ENCODE data around the gene KLHDC7B. TPM values are rescaled to one million over a fixed set of nuclear protein-coding genes. Genes with fewer than 3 reads are reported as not detected.

The KLHDC7B gene
- total RNA-seq, 1 donor from 2014 or later, result 0.20 TPM

DNA sequence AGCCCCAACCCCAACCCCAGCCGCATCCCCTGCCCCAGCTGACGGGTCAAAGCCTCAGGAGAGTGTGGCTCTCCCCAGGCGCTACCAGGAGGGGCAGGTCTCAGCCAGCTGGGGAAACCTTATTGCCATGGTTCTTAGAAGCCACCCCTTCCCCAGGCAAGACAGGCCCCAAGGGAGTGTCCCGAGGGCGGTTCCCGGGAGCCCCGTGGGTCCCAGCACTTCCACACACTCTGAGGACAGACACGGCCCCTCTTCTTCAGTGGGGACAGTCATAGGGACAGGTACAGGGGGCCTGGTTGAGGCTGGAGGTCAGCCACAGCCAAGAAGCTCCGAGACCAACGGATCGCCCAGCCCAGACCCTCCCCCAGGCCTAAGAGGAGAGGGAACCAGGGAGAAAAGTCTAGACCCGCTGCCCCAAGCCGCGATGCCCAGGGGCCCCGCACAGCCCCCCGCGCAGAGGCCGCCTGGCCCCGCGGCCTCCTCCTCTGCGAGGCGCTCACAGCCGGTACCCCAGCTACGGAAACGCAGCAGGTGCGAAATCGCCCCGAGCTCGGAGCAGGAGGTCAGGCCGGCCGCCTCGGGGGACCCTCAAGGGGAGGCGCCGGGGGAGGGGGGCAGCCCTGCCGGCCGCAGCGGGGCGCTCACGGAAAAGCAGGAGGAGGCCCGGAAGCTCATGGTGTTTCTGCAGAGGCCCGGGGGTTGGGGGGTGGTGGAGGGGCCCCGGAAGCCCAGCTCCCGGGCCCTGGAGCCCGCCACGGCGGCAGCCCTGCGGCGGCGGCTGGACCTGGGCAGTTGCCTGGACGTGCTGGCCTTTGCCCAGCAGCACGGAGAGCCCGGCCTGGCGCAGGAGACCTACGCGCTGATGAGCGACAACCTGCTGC is 2.6 kb downstream of the KLHDC7B start:
- ATAC-seq, result no peak

DNA sequence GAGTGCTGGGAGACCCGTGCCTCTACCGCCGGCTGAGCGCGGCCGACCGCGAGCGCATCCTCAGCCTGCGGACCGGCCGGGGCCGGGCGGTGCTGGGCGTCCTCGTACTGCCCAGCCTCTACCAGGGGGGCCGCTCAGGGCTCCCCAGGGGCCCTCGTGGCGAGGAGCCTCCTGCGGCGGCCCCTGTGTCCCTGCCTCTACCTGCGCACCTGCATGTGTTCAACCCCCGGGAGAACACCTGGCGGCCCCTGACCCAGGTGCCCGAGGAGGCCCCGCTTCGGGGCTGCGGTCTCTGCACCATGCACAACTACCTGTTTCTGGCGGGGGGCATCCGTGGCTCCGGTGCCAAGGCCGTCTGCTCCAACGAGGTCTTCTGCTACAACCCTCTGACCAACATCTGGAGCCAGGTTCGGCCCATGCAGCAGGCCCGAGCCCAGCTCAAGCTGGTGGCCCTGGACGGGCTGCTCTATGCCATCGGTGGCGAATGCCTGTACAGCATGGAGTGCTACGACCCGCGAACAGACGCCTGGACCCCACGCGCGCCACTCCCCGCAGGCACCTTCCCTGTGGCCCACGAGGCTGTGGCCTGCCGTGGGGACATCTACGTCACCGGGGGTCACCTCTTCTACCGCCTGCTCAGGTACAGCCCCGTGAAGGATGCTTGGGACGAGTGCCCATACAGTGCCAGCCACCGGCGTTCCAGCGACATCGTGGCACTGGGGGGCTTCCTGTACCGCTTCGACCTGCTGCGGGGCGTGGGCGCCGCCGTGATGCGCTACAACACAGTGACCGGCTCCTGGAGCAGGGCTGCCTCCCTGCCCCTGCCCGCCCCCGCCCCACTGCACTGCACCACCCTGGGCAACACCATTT is 3.5 kb downstream of the KLHDC7B start:
- no peak for ATAC-seq

DNA sequence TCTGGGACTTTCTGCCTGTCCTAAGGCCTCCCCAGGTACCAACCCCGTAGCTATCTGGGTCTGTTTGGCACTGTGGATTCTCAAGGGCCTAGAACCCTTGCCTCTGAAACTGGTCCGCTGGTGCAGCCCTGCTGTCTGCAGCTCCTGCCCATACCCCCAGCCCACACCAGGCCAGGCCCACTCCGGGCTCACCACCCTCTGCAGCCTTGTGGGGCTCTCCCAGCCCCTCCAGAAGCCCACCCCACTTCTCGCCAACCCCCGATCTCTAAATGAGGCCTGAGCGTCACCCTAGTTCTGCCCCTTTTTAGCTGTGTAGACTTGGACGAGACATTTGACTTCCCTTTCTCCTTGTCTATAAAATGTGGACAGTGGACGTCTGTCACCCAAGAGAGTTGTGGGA is 4.7 kb downstream of the KLHDC7B start:
- no peak for ATAC-seq

DNA sequence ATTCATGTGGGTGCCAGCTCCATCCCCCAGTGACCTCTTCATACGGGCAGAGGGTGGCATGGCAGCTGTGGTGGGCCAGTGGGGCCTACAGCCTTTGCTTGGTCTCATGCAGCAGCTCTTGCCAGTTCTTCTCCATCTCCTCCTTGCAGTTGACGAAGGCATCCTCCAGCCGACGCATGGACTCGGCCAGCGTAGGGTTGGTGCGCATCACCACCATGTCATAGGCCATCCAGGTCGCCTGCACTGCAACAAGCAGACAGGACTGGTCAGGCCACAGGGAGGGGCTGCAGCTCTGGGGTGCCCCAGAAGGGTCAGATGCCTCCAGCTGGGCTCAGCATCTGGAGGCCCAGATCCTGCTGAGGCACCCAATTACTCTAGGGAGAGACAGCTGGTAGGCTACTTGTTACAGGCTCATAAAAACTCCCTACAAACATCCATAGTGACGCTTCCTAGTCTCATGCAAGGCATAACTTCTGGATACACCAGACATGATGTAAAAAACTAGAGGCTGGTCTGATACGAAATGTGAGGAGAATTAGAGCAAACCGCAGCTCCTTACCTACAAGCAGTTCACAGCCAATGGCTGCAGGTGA is 5.6 kb downstream of the KLHDC7B start:
- ATAC-seq, result no peak

DNA sequence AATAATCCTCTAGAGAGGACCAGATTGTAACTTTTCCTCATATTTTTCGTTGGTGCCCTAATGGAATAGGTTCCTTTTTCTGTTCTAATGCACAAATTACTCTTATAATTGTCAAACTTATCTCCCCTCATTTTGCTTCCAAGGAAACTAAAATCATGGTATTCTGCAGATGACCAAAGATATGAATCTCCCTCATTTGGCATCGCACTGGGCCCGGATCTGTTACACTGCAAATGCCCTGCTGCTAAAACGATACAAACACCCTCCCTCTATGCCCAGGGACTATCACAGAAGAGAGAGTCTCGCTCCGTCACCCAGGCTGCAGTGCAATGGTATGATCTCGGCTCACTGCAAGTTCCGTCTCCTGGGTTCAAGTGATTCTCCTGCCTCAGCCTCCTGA is 7.6 kb downstream of the KLHDC7B start:
- ATAC-seq, result no peak

DNA sequence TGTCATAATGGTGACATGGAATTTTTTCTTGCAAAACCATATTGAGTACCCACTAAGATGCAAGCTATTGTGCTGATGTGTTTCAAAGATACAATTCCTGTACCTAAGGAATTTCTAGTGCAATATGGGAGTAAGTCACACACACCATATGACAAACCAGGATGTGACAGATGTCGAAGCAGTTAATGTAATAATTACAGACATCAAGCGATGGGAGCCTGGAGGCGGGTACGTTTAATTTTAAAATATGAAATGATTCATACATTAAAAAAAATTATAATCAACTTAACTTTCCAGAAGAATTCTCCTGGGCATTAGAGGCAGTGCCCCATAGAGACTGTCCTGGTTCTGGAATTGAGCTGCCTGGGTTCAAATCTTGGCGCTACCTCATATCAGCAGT is 11.0 kb downstream of the KLHDC7B start:
- no peak for ATAC-seq

DNA sequence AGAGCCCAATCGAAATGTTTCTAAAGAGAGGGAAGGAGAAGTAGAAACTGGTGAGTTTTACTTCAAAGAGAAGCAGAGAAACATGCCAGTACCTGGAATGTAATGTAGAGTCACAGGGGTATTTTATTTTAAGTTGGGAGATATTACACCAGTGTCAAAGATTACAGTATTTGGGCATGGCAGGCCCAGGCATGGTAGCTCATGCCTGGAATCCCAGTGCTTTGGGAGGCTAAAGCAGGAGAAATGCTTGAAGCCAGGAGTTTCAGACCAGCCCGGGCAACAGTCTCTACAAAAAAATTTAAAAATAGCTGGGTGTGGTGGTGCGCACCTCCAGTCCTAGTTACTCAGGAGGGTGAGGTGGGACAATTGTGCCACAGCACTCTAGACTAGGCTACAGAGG is 14.3 kb downstream of the KLHDC7B start:
- no peak for ATAC-seq

DNA sequence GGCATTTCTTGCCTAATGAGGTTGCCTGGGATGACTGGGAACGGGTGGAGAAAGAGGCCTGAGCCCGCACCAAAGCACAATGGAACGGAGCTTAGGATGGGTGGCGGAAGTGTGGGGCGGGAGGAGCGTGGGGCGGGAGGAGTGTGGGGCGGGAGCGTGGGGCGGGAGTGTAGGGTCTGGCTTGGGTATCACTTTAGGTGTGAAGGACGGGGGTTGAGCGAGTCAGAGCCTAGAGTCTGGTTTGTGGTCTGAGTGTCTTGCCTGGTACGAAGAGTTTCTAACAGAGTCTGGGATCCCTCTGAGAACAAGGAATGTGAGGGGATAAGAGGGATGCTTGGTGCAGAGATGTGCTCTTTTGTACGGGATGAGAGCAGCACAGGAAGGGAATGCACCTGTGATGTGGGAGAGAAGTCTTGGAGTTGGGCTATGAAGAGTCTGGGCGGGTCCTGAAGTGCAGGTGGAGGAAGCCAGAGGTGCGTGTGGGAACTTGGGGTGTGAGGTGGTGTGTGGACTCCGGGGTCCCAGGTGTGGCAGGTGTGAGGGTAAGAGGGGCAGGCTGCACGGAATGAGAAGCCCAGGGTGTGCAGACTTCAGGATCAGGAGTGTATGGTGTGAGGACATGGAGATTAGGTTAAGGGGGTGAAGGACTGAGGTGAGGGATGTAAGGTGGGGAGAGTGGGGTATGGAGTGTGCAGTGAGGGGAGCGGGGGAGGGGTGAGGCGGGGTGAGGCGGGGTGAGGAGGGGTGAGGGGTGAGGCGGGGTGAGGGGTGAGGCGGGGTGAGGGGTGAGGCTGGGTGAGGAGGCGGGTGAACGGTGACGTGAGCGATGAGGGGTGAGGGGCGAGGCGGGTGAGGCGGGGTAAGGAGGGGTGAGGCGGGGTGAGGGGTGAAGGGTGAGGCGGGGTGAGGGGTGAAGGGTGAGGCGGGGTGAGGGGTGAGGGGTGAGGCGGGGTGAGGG is 16.0 kb downstream of the KLHDC7B start:
- ATAC-seq, result no peak

DNA sequence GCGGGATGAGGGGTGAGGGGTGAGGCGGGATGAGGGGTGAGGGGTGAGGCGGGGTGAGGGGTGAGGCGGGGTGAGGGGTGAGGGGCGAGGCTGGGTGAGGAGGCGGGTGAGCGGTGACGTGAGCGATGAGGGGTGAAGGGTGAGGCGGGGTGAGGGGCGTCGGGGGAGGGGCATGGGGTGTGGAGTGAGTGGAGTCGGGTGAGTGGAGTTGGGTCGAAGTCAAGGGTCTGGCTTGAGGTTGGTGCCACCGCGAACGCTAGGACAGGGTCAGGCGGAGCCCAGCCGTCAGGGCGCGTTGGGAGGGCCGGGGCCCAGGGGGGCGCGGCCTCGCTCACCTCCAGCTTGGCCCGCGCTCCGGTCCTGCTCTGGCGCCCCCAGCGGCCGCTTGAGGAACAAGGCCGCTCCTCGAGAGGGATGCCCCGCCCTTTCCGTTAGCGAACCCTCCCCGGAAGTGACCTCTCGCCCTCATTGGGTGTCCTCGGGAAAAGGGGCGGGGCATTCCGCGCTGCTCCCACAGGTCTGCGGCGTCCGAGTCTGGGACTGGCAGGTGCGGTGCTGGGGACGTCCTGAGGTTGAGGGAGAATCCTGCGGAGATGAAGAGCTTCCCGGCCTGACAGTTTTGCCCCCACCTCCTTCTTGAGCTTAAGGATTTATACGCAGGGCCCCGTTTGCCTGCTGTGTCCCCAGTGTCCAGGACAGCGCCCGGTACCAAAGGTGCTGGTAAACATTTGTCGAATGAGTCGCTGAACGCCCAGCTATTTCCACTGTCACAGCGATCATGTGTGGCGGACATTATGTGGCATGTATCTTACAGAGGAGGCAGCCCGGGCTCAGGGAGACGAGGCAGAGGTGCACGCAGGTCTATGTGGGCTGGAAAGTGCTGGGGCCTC is 17.1 kb downstream of the KLHDC7B start, which contains the start of gene SYCE3:
TSS of gene SYCE3 (minus strand) at position 397 of the 890 bp plus-strand sequence. CDS start 6,514 bp downstream, outside the sequence.
- peak; percentile 95 for ATAC-seq

DNA sequence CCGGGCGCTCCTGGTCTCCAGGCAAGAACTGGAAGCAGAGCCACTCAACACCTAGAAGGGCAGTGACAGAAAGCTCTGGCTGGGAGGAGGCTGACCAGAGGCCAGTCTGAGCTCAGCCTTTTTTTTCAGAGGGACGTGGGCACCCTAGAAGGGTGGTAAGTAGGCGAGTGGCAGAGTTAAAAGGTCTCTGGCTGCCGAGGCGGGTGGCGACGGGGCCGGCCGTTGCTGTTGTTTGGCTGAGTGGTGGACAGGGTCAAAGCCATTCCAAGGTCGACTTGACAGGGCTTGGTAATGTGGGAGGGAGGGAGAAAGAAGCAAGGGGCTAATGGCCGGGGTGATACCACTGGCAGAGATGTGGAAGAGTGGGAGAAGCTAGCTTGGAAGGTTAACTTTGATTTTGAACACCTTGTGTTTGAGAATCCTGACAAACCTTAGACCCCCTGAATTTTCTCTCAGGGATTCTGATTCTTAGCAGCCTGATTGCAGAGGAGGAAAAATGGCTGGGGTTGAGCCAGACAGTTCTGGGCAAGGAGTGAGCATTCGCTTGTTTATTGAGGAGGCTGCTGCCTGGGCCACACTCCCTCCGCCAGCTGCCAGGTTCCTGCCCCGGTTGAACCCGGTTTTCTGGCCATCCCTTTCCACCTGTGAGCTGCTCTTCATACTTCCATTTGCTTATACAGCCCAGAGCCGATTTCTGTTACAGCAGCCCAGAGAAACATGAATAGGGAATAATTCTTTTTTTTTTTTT is 17.9 kb downstream of the KLHDC7B start:
- ATAC-seq, result no peak

DNA sequence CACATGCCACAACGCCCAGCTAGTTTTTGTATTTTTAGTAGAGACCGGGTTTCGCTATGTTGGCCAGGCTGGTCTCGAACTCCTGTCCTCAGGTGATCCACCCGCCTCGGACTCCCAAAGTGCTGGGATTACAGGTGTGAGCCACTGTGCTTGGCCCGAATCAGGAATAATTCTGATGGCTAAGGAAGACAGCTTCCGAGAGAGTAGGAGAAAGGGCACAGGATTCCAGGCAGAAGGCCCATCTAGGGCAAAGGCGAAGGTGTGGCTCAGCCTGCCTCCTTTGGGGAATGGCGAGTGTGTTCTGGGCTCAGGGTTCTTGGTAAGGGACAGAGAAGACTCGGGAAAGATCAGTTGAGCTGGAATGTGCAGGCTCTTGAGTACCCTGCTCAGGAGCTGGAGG is 18.6 kb downstream of the KLHDC7B start:
- no peak for ATAC-seq

DNA sequence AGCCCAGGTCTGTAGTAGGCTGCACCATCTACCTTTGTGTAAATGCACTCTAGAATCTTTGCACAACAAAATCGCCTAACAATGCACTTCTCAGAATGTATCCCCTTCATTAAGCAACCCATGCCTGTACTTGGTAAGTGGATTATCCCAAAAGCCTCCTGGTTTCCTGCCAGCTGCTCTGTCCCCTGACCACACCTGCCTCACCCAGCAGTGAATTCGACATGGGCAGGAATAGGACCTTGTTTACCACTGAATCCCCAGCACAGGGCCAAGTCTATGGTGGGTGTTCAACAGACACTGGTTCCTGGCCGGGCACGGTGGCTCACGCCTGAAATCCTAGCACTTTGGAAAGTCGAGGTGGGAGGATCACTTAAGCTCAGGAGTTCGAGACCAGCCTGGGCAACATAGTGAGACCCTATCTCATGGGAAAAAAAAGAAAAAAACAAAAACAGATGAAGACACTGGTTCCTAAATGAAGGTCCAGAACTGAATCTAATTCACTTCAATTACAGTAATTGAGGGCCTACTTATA is 22.1 kb downstream of the KLHDC7B start:
- no peak for ATAC-seq

DNA sequence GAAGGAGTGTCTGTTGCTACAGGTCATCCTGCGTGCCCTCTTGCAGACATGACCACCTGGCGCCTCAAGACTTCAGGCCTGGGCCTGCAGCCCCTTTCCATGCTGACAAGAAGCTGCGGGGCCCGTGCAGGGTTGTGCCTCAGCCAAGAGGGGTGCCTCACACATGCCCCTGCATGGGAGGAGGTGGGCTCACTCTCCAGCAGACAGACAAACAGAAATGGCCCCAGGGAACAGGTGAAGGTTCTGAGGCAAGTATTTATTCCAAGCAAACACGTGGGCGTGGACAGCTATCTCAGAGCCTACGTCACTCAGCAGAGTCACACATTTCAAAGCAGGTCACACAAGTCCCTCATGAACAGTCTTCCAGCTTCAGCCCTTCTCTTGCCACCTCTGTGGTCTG is 22.9 kb downstream of the KLHDC7B start:
- peak; percentile 40 for ATAC-seq

DNA sequence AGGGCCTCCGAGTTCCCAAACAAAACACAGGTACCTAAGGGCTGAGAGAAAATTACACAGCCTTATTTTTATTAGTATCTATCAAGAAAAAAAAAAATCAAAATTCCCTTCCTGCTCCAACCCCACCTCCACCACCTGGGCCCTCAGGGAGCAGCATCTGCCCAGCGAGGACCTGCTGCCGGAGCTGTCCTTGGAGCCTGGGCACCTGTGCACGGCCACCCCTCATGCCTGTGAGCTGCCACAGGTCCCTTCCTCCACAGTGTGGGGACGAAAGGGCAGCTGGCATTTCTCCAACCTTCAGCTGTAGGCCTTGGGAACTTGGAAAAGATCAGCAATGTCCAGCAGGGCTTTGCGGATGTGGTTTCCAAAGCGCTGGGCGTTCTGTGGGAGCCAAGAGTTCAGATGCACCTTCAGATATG is 23.4 kb downstream of the KLHDC7B start:
- no peak for ATAC-seq

DNA sequence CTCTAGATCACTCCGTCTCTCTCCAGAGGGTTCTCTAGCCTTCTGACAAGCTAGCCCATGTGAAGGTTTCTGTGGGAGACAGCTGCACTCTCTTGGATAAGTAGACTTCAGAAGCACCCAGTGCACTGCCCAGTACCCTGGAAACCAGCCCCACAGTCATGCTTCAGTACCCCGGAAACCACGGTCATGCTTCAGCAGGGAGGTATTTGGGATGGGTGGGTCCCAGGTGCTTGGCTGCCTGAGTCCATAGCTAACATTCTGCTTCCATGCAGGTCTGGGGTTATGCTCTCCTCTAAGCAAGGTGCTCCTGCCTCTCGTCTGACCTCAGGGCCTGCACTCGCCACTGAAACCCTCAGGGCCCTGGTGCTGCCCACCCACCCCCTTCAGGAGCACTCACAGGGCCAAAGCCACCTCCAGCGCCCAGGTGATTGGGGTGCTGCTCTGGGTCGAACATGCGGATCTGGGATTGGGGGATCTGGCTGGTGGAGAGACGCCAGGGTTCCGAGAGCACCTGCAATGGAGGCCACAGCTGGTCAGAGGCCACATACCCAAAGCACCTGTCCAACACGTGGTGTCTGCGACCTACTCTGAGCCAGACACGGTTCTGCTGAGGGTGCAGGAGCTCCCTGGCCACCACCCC is 24.3 kb downstream of the KLHDC7B start:
- no peak for ATAC-seq

DNA sequence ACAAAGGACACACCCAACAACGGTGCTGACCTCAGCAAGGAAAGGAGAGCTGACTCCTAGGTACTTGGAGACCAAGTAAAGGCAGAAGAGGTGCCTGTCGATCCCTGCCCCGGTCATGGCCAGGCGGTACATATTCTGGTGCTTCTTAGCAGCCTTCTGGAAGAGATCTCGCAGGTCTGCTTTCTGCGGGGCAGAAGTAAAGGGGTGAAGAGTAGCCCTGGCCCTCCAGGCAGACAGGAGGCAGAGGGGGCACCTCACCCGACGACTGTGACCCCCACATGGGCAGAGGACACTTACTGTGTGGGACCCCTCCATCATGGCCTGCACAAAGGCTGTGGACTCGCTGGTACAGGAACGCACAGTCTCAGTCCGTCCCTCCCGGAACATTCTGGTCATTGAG is 25.2 kb downstream of the KLHDC7B start:
- ATAC-seq, result no peak

DNA sequence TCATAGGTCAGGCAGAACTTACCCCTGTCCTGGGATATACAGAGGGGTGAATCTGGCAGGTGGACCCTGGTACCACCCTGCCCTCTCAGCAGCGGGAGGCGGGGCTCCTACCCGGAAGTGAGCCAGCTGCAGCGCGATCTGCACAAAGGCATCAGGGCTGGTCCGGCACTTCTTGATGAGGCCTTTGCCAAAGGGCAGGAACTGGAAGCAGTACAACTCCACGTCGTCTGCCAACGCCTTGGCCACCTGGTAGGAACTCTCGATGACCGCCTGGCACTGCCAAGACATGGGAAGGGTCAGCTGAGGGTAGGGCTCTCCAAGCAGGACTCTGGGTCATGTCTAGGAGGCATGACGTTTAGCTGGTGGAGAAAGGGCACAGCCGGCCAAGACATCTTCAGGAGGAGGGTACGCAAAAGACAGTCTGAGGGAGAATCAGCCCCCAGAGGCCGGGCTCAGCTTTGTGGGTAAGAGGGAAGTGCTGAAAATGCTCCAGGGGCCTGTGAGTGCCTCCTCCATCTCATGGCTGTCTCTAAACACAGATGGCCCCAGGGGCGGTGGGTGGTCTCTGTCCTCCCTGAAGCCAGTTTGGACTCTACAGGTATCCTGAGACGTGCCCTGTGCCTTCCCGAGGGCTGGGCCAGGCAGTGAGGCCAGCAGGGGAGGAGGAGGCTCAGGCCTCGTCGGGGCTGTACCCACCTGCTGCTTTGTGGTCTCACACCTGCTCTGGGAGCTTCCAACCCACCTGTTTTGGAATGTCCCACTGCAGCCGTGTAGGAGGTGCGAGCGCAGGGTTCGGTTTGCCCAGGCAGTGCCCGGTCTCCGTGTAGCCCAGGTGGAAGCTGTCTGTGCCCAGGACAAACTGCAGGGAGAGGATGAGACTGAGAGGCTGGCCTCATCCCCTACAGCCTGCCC is 25.8 kb downstream of the KLHDC7B start:
- ATAC-seq, result no peak

DNA sequence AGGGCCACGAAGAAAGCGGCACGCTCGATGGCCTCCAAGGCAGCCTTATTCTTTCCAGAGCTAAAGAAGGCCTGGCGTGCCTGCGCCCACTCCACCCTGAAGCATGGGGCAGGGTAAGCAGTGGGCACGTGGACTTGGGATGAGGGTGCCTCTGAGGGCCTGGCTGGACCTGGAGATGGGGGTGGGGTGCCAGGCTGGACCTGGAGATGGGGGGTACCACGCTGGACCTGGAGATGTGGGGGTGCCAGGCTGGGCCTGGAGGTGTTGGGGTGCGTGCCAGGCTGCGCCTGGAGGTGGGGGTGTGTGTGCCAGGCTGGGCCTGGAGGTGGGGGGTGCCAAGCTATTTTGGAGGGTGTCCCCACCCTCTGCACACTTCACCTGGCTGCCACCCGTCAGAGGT is 27.3 kb downstream of the KLHDC7B start:
- no peak for ATAC-seq

All from esophagus mucosa (tissue), 1 donor.